Astrocyte of the hippocampus (primary cell): ENCODE data around the gene TCHH.
"Not testable (repeated sequence)": the region's sequence is repeated elsewhere in the genome, so short reads cannot be mapped to it uniquely, and the experiment has no call there.

Experiments used
- DNase-seq: peaks from one replicate; pipeline ENCODE4 v3.0.0; 2011; ENCODE audit warnings: low read depth, low spot score

TCHH gene

GRCh38 chr1:152115344-152115743 lies at the start of gene TCHH:
TCHH (minus strand) TSS chr1:152115444; CDS start chr1:152114080, 1,364 bp downstream.
- no peak for DNase-seq

- DNase-seq = no peak
These were observed 49.4 kb upstream of the TCHH start for GRCh38 chr1:152164517-152165136.

- no peak for DNase-seq
These were observed 47.7 kb upstream of the TCHH start for GRCh38 chr1:152162792-152163463.

- no peak for DNase-seq
These were observed 45.3 kb upstream of the TCHH start for GRCh38 chr1:152160576-152160975.

- DNase-seq = no peak
These were observed 43.9 kb upstream of the TCHH start, which contains the start of gene RPTN for GRCh38 chr1:152159144-152159543. RPTN (minus strand) TSS chr1:152159228; CDS start chr1:152157889, 1,339 bp downstream.

GRCh38 chr1:152153996-152154395 lies 38.8 kb upstream of the TCHH start:
- no peak for DNase-seq

- no peak for DNase-seq
These were observed 36.4 kb upstream of the TCHH start for GRCh38 chr1:152151646-152152045.

GRCh38 chr1:152148981-152149380 lies 33.7 kb upstream of the TCHH start:
- DNase-seq = no peak

GRCh38 chr1:152148051-152148450 lies 32.8 kb upstream of the TCHH start:
- no peak for DNase-seq

GRCh38 chr1:152145769-152146168 lies 30.5 kb upstream of the TCHH start:
- no peak for DNase-seq

GRCh38 chr1:152144674-152145183 lies 29.5 kb upstream of the TCHH start:
- not testable (repeated sequence) for DNase-seq

- DNase-seq = no peak
These were observed 28.1 kb upstream of the TCHH start for GRCh38 chr1:152143150-152143887.

GRCh38 chr1:152141971-152142584 lies 26.8 kb upstream of the TCHH start:
- peak; percentile 77 for DNase-seq

GRCh38 chr1:152137215-152137614 lies 22.0 kb upstream of the TCHH start:
- no peak for DNase-seq

- DNase-seq = no peak
These were observed 14.9 kb upstream of the TCHH start for GRCh38 chr1:152130186-152130585.

GRCh38 chr1:152127673-152128072 lies 12.4 kb upstream of the TCHH start:
- DNase-seq = no peak

GRCh38 chr1:152125834-152126443 lies 10.7 kb upstream of the TCHH start:
- no peak for DNase-seq

- DNase-seq = no peak
These were observed 3.7 kb upstream of the TCHH start for GRCh38 chr1:152118915-152119314.

GRCh38 chr1:152112885-152113432 lies 2.3 kb downstream of the TCHH start:
- no peak for DNase-seq

- DNase-seq = peak; percentile 54
These were observed 3.0 kb downstream of the TCHH start for GRCh38 chr1:152112101-152112884.
